Measurements from ENCODE around the gene TMPRSS3.

Gene TMPRSS3

GRCh38 chr21:42401154-42401553 is 5.3 kb upstream of the TMPRSS3 start:
- no peak for ATAC-seq

GRCh38 chr21:42400525-42400924 is 4.7 kb upstream of the TMPRSS3 start:
- ATAC-seq: no peak

More at GRCh38 chr21:42401154-42401553, 5.3 kb upstream of the TMPRSS3 start:
- TF ChIP-seq ISL1 (CRISPR knock-in tag; IDR thresholded peaks at IDR 0.05): no peak
- no peak for TF ChIP-seq CSDC2 (CRISPR knock-in tag; IDR thresholded peaks at IDR 0.05)
- TF ChIP-seq ZNF565 (CRISPR knock-in tag; conservative IDR thresholded peaks at IDR 0.05; ENCODE audit: low read depth): no peak
- TF ChIP-seq GLIS3 (CRISPR knock-in tag; IDR thresholded peaks at IDR 0.05): no peak
- TF ChIP-seq CREB5 (CRISPR knock-in tag; IDR thresholded peaks at IDR 0.05; ENCODE audit: low read depth): no peak
- no peak for TF ChIP-seq ZFP30 (CRISPR knock-in tag; IDR thresholded peaks at IDR 0.05)
- no peak for TF ChIP-seq ESRRG (CRISPR knock-in tag; IDR thresholded peaks at IDR 0.05)
- no peak for TF ChIP-seq POU6F1 (CRISPR knock-in tag; IDR thresholded peaks at IDR 0.05; ENCODE audit: borderline replicate concordance, low read depth)
- no peak for TF ChIP-seq PATZ1 (CRISPR knock-in tag; IDR thresholded peaks at IDR 0.05; ENCODE audit: borderline replicate concordance)
- no peak for TF ChIP-seq ZNF8 (CRISPR knock-in tag; IDR thresholded peaks at IDR 0.05)
- no peak for TF ChIP-seq ZNF70 (CRISPR knock-in tag; IDR thresholded peaks at IDR 0.05)
- no peak for TF ChIP-seq BACH2 (CRISPR knock-in tag; IDR thresholded peaks at IDR 0.05; ENCODE audit: borderline replicate concordance)
- TF ChIP-seq TSHZ2 (CRISPR knock-in tag; IDR thresholded peaks at IDR 0.05): no peak
- no peak for TF ChIP-seq TOX (CRISPR knock-in tag; IDR thresholded peaks at IDR 0.05; ENCODE audit: borderline replicate concordance)

More at GRCh38 chr21:42400525-42400924, 4.7 kb upstream of the TMPRSS3 start:
- no peak for TF ChIP-seq CSRNP3 (CRISPR knock-in tag; IDR thresholded peaks at IDR 0.05)
- no peak for TF ChIP-seq CREB5 (CRISPR knock-in tag; IDR thresholded peaks at IDR 0.05; ENCODE audit: low read depth)
- no peak for TF ChIP-seq RARB (CRISPR knock-in tag; IDR thresholded peaks at IDR 0.05)
- TF ChIP-seq POU6F1 (CRISPR knock-in tag; IDR thresholded peaks at IDR 0.05; ENCODE audit: borderline replicate concordance, low read depth): no peak
- TF ChIP-seq CSDC2 (CRISPR knock-in tag; IDR thresholded peaks at IDR 0.05): no peak
- no peak for TF ChIP-seq ARNTL (CRISPR knock-in tag; IDR thresholded peaks at IDR 0.05; ENCODE audit: borderline replicate concordance, low read depth)
- TF ChIP-seq TSHZ2 (CRISPR knock-in tag; IDR thresholded peaks at IDR 0.05): no peak
